SH-SY5Y (cell line): ENCODE data around the gene GLB1L.

ENCODE experiments used
- GATA2 ChIP-seq: IDR thresholded peaks from 2 replicates; pipeline ENCODE4 v1.6.1; 2011; ENCODE audit warnings: mild to moderate bottlenecking, low read depth, low read length
- GATA3 ChIP-seq: IDR thresholded peaks from 2 replicates; pipeline ENCODE4 v1.6.1; 2011; ENCODE audit warnings: low read depth, mild to moderate bottlenecking, low read length, moderate library complexity

DNA sequence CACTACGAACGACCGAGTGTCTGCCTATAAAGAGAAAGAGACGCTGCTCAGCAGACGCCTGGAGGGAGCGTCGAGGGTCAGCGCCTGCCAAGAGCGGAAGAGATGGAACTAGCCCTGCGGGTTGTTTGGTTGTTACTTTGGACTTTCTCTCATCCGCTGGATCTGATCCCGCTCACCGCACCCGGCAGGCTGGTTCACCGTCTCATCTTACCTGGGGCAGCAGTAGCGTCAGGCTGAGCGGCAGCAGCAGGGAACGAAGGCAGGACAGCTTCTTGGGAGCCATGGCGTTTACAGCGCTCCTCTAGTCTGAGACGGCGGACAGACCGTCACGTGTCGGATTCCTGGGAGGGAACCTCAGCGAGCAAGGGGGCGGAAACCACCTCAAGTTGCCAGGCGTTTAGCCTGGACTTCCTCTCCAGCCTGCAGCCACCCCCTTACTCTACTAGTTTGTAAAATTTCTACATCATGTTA, 1.9 kb downstream of the GLB1L start:
- TF ChIP-seq GATA3 = no peak
- no peak for TF ChIP-seq GATA2
